ENCODE data around the gene COL2A1.

DNA sequence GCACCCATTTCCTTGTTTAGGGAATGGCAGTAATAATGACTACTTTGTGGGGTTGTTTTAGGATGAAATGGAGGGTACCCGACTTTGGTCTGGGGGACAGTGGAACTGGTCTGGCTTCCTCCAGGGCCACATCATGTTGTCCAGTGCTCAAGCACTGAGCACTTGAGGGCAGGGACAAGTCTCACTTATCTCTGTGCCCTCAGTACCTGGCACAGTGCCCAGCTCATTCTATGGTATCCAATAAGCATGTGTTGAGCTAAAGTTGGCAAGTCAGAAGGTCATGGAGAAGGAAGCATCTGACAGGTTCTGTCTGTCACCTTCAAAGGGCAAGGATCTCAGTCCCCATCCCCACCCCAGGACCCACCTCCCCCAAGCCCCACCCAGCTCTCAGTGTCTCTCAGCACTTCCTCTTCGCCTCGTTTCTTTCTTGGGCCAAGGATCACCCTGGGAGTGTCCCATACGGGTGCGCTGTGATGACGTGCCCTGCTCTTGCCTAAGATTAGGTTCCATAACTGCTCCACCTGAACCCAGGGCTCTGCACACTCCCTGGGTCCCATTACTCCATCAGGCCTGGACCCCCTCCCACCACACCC is 65.2 kb downstream of the COL2A1 start:
- TF ChIP-seq, protein P1, sequence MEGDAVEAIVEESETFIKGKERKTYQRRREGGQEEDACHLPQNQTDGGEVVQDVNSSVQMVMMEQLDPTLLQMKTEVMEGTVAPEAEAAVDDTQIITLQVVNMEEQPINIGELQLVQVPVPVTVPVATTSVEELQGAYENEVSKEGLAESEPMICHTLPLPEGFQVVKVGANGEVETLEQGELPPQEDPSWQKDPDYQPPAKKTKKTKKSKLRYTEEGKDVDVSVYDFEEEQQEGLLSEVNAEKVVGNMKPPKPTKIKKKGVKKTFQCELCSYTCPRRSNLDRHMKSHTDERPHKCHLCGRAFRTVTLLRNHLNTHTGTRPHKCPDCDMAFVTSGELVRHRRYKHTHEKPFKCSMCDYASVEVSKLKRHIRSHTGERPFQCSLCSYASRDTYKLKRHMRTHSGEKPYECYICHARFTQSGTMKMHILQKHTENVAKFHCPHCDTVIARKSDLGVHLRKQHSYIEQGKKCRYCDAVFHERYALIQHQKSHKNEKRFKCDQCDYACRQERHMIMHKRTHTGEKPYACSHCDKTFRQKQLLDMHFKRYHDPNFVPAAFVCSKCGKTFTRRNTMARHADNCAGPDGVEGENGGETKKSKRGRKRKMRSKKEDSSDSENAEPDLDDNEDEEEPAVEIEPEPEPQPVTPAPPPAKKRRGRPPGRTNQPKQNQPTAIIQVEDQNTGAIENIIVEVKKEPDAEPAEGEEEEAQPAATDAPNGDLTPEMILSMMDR (IDR thresholded peaks at IDR 0.05): no peak
- no peak for TF ChIP-seq POLR2A (IDR thresholded peaks at IDR 0.05)
